Measurements from ENCODE around the gene DCST1.

DCST1 gene

DNA sequence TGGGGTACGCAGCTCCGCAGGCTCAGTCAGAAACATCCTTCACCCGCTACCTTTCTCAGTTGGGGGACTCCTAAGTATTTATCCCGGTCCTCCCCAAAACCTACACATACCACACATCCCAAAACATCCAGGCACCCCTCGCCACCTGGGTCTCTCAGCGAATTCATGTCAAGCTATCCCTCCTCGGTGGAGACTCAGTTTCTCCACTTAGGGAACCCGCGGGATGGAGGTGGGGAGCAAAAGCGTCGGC, 32.3 kb upstream of the DCST1 start:
- no peak for DNase-seq

DNA sequence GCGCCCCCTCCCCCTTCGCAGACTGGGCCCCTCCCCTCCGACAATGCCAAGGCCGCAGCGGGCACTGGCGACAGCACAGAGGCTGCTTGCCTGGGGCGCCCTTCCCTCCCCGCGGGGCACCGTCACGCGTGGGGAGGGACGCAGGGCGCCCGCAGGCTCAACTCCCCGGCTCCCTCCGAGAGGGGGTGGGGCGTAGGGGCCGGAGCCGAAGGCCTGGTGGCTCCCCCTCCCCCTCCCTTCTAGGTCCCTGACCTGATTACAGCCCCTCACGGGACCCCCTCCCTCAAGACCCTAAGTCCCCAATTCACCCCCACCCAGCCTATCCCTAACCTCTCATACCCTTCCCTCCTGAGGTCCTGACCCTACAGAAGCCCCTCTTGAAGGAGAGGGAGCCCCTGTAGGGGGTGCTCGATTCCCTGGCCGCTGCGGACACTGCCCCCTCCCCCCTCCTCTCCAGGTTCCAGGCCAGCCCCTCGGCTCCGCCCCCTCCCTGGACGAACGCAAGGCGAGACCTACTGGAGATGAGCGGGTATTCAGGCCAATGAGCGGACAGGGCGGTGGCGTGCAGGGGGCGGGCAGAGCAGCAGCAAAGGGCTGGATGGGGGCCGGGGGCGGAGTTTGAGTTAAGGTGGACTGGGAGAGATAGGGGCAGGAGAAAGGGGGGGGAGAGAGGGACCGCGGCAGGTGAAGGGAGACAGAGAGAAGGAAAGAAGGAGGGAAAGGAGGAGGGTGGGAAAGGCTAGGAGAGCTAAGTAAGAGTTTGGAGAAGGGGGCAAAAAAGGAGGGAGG, 31.8 kb upstream of the DCST1 start:
- peak; percentile 99 for DNase-seq

DNA sequence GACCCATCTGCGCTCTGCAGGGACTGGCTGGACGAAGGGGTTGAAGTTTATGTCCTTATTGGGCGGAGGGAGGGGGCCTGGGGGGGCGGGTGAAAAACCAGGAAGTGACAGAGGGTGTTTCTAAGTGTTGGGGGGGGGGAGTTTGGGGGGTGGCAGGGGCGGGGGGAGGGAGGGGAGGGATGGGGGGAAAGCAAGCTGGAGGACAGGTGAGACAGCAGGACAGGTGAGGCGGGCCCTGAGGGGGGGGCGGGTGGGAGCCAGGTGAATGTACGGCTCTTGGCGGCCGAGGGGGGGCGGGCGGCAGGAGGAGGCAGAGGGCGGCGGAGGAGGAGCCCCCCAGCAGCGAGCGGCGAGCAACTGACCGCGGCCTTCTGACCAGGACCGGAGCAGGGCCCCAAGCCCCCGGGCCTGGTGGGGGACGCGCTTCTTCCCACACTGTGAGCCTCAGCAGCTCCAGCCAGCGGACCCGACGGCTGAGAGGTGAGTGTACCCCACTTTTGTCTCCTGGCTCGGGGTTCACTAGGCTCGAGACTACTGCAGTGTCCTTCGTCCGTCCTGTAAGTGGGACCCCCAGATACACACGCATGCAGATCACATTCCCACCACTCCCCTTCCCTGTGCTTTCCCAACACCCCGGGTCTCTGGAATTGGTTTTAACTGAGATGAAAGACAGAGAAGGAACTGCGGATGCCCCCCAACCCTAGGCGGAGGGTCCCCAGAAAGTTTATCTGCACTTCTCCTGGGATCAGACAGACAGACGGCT, 31.0 kb upstream of the DCST1 start, which contains the start of gene ZBTB7B:
Gene ZBTB7B (plus strand): TSS at position 339 of the 763 bp plus-strand sequence. CDS start 11,859 bp downstream, outside the sequence.
- DNase-seq = no peak

DNA sequence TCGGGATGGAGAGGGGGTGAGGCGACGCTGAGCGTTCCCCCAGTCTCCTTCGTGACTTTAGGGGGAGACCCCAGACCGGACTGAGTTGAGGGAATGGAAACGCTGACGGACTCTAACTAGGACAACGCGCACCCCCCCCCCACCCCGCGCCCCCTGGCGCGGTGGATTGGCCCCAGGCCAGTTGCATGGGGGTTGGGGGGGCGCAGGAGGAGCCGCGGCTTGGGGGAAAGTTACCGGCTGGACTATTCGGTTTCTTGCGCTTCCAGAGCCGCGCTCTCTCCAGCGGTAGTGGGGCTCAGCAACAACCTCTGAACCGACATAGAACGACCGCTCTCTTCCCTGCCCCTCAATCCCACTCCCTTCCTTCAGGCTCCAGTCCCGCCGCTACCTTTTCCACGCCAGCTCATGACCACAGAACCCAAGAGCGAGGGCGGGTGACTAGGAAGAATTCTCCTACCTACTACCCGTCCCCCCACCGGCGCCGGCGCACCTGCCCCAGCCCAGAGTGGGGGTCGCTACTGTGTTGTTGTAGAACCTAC, 30.3 kb upstream of the DCST1 start:
- DNase-seq = no peak

DNA sequence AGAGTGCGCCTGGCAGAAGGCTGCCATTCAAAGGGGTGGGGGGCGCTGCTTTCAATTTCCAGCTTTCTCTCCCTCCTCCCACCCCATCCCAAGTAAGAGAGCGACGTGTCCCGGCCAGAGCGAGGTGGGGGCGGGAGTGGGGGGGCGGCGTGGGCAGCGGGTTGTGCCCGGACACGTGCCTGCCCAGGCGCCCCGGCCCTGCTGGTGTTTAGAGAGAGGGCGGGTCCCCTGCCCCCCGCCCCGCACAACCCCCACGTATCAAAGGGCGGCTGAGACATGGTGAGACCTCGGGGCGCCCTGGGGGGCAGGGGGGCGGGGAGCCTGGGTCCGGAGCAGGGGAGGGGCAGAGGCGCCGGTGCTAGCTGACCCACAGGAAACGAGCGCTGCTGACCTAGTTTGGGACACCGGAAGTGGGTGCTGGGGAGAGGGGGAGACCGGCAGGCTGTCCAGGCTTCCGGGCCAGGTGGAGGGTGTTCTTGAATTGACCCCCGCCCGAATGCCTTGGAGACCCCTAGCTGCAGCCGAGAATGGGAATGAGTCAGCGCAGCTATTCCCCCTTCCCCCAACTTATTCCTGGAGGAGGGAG, 29.8 kb upstream of the DCST1 start:
- no peak for DNase-seq

DNA sequence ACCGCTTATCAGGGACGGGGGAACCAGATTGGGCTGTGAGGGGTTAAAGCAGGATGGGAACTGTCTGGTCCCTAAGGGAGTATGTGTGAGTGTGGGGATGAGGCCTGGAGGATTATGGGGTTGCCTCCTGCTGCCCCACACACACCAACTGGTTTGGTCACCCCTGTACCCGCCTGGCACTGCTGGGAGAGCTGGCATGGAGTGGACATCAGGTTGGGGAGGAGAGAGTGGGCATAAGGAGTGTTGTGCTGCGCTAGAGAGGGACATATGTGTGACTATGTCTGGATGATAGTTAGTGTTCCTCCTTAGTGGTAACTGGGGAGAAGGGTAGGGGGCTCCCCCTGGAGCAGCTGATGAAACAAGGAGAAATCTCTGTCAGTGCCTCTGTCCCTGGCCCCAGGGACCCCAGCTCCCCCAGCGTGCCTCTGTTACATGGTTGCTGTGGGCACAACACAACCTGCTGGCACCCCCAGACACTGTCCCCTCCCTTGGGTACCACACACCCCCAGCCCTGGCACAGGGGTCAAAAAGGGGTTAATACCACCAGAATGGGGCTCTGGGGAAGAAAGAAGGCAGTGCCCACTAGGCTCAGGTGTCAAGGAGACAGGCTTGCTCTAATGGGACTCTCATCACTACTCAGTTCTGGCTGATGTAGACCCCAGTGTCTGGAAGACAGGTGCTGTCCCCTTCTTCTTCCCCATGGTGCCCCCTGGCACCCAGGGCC, 29.1 kb upstream of the DCST1 start:
- no peak for DNase-seq

DNA sequence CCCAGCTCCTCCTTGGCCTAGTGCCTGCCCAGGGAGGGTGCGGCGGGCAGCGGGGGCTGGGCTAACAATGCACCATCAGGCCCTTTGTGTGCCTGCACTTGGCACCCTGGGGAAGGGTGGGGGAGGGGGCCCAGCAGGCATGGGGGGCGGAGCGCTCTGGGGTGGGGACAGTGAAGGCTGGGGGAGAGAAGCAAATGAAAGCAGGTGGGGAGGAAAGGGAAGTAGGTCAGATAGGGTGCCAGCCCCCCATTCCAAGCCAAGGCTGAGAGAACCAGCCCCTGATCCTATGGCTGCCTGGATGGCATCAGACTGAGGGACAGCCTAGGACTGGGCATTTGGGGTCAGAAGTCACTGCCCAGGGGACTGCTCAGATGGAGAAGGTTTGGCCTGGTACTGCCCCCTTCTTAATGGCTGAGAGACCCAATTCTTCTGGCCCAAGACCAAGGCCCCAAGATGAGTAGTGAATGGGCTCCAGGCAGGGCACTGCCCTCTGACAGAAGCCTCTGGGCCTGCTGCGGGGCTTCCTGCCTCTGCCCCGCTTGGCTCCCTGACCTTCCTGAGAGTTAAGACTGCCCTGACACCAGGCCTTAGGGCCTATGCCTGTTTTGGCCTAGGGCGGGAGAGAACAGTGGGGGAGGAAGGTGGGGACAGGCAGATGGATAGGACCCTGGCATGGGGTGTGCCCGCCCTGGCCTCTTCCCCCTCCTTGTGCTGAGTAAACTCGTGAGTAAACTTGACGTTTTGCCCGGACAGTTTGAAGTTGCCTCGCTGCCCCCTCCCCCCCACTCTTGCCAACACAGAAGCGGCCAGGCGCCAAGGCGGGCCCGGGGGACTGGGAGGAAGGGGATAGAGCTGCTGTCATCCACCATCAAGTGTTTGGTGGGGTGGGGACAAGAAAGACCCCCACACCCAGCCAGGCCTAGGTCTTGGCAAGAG, 28.3 kb upstream of the DCST1 start:
- DNase-seq = no peak

DNA sequence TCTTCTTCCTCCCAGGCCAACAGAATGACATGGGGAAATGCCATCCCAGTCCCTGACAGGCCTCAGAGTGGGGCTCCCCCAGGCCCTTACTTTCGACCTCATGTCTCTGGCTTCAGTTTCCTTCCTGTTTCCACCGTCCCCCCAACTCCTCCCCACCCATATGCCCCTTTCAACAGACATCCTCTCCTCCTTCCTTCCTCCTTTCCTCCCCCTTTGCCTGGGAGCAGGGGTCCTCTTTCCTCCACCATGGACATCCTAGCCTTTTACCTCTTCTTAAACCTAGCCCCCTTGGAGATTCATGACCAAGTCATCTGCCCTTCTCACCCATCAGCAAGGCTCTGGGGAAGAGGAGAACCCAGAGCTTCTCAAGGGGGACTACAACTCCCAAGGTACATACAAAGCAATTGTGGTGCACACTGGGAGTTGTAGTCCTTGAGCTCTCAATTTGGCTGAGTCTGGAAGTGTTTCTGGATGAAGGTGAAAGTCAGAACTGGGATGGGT, 27.0 kb upstream of the DCST1 start:
- DNase-seq = no peak

DNA sequence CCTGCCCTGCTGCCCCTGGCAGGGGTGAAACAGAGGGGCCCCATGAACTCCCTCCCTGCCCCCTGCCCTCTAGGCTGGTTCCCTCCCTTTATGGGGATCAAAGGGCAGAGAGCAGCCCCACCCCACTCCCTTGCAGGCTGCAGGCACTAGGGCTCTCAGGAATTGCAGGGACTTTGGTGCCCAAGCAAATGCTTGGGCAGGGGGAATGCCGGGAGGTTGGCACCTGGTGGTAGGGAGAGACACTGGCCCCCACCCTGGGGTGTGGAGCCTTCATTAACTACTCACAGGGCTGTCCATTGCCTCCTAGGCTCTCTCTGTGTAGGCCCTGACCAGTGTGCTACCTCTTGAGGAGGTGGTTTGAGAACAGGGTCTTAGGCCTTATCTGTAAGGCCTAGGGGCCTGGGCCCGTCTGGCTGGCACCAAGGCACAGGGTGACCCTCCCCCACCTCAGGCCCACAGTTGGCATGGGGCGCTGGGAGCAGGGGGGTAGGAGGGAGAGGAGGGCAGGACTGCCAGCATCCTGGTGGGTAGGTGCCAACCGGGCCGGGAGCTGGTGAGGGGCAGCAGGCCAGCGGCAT, 26.3 kb upstream of the DCST1 start:
- DNase-seq = no peak

DNA sequence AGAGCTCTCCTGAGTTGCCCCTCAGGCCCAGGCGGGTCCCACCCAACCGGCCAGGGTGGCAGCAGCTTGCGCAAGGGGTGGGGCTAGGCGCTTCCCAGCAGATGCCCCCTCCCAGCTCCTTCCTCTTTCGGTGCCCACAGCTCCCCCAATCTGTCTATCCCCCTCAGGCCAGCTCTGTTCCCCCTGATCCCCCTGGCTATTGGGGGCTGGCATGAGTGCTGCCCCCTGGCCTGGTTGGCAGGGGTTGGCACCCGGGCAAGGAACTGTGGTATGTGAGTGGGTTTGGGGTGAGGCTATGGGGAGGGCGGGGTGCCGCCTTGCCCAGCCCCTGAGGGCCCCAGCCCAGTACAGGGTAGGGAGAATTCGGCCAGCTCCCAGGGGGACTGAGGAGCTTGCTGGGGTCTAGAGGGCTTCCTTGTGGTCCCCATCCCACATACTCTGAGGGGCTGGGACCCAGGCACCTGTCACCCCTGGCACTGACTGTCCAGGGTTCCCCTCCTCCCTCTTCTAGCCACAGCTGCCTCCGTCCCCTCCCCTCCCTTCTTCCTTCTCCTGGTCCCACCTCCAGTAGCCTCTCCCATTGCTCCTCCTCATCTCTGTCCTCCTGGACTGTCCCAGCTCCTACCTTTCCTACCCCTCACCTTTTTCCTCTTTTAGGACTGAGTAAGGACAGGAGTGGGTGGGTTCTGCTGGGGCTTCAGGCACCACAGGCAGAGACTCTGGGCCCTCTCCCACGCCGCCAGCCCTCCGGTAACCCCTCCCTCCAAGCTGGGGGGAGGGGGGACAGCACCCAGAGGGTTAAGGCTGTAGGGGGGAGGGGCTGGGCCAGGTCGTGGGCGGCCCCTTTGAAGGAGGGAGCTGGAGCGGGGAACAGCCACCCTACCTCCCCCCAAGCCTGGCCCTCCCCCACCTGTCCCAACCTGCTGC, 25.3 kb upstream of the DCST1 start:
- peak; percentile 72 for DNase-seq

DNA sequence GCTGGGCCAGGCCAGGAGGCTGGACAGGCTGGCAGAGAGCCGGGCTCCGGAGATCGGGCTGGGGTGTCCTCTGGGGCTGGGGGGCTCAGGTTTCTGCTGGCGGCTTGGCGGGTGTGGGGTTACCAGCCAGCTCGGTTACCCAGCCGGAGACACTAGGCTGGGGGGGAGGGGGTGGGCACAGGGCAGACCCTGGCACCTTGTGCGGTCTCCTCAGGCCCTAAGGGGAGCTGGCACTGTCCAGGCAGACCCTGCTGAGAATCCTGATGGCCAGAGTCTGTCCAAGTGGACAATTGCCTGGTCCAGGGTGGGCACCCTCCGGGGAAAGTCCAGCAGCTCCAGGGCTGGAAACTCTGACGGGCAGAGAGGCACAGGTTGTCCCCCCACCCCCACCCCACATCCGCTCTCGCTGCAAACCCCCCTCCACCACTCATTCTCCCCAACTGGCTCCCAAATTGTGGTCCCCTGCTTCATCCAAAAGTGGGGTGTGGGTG, 24.4 kb upstream of the DCST1 start:
- no peak for DNase-seq

DNA sequence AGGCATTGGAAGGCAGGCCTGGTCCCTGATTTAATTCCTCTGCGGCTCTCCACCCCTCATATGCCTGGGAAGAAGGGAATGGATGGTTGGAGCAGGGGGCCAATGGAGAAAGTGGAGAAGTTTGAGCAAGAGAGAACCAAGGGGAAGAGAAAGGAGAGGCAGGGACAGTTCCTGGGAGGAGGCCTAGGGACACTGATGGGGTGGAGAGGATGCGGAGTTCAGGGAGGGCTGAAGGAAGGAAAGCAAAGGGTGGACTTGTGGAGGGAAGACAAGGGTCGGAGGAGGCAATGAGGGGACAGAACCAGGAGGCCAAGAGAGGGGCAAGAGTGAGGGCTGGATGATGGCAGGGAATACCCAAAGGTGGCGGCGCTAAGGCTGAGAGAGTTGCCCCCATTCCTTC, 23.9 kb upstream of the DCST1 start:
- DNase-seq = no peak

DNA sequence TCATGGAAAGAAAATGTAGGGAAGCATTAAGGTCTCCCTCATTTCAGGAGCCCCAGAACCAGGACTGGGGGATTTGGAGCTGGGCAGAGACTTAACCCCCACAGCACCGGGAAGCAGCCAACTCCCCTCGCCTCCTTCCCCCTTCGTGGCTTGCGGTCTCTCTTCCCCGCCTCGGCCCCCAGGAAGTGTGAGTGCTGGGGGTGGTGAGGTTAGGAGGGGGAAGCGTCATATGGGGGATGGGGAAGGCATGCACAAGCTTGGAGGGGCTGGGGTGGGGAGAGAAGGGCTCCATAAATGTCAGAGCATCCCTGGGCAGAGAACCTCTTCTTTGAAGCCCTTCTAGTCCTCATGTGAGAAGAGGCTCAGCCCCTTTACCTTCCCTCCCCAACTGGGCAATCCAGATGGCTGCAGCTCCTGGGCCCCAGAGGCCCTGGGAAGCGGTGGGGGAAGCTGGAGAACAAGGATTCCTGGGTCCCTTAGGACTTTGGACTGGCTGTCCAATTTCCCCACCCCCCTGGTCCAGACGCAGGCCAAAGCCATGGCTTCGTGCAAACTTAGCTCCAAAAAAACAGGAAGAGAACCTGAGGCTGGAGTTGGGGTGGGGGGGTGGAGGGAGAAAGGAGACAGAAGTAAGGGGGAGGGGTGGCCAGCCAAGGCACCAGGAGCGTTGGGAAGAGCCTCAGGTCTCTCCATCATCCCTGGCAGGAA, 23.3 kb upstream of the DCST1 start:
- no peak for DNase-seq

DNA sequence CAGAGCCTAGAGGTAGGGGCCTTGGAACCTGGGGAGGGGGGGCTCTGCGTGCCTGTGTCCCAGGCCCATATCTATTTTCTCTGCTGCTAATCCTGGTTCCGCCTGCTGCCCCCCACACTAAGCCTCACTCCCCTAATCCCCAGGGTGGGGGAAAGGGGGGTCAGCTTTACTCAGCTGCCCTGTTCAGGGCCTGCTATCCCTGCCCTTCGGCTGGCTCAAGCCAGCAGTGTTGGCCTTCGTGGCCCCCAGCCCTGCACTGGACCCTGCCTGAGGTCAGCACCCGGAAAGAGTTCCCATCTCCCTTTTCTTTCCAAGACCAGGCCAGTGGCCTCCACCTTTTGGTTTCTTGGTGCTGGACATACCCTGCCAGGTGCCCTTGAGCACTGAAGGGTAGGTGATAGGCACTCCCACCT, 22.6 kb upstream of the DCST1 start:
- DNase-seq = no peak

DNA sequence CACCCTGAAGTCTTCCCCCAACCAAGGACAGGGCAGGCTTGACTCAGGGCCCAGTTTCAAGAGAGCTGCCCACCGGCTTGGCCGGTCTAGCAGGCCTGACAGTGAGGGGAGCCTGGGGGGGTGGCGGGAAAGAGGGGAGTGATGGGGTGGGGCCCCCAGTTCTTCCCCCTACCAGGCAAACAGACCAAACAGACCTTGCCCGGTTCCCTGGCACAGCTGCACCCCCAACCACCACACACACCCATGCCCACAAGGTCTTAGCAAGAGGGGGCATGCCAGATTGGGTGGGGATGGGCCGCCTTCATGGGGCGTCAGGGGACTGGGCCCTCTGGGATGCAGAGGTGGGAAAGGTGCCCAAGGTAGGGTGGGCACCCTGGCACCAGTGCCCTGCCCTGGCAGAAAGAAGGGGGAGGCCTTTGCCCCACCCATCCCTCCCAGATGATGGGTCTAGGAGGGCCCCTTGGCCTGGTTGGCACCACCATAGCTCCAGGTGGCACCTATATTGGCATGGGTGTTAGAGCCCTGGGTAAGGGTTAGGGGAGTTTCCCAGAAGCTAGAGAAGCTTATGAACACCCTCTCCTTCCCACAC, 22.1 kb upstream of the DCST1 start:
- DNase-seq = no peak

DNA sequence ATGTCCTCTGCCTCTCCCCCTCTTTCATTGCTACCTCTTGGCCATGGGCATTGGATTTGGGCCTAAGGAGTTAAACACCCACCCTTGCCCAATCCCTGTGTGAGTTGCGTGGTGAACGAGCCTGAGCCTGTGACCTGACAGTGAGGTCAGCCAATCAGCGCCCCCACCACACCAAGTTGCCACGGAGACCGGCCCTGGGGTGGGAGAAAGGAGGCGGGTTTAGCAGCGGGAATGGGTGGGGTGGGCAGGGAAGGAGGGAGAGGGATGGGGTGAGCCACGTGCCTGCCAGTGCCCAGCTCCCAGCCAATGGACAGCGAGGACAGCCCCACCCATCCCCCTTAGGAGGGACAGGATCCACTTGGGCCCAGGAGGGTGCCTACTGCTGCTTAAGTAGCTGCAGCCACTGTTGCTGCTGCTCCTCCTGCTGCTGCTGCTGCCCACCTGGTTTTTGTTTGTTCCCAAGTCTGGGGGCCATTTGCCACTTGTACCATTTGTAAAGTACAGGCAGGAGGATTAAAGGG, 21.5 kb upstream of the DCST1 start:
- DNase-seq = no peak

DNA sequence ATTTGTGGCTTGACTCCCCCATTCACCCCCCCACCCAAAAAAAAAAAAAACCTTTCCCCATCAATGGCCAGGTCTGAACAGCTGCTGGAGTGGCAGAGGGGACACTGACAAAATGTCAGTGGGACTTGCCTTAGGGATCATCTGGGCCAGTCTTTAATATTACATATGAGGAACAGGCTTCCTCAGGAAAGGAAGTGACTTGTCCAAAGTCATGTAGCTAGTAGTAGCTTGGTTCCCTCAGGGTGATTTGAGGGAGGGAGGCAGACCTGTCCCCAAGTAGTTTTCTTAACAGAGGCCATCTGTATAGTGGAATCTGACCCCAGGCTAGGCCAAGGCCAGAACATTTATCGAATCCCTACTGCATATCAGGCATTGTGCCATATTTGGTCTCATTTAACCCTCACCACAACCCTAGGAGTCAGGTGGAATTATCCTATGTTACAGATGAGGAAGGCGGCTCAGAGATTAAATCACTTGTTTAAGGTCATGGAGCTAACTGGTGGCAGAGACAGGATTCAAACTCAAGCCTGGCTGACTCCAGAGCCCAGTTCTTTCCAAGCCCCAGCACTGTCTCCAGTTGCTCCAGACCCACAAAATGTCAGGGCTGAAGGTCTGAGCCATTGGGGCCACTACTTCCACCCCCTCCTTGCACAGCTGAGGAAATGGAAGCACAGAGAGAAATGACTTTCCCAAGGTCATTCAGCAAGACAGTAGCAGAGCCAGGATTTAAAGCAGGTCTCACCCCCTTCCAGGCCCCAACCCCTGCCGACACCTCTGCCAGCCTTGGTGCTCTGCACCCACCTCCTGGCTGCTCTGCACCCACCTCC, 20.6 kb upstream of the DCST1 start:
- DNase-seq = no peak

DNA sequence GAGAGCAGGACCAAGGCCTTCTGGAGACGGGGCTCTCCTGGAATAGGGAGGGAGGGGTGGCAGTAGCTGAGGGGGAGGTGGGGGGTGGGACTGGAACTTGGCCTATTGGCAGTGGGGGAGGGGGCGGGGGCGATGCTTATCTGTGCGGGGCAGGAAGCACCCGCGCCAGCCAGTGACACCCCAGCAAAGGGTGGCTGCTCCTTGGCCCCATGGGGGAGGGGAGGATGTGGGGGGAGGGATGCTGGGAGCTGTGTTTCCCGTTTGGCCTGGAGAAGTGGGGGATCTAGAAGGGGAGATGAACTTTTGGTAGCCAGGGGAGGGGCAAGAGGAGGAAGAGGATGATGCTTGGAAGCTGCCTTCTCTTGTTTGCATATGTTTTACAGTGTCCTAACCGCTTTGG, 20.0 kb upstream of the DCST1 start:
- no peak for DNase-seq

Data from stimulated activated CD4-positive, alpha-beta T cell treated with anti-CD3 and anti-CD28 coated beads, Interleukin-4, amount 100 ng/mL, for 1 hour (primary cell).